Keratinocyte (primary cell): ENCODE results near the gene KIRREL2.
"Not testable (repeated sequence)": the region's sequence is repeated elsewhere in the genome, so short reads cannot be mapped to it uniquely, and the experiment has no call there.

Experiments
- CTCF ChIP-seq, 3 experiments: IDR thresholded peaks in 1 of 3; conservative IDR thresholded peaks in 1 of 3; optimal IDR thresholded peaks in 1 of 3; 2 replicates in 2 of 3; 3 replicates in 1 of 3; pipeline versions ENCODE3 to v1.5.1; 2011; ENCODE audit warnings: low read length in 3 of 3, mild to moderate bottlenecking in 3 of 3, moderate library complexity in 2 of 3, control low read depth in 1 of 3, inconsistent platforms in 1 of 3; ENCODE audit not compliant: insufficient read depth in 2 of 3; ENCODE audit errors: extremely low read depth in 1 of 3
- EZH2 ChIP-seq: IDR thresholded peaks from one replicate; pipeline ENCODE4 v1.6.1; 2012; ENCODE audit warnings: inconsistent platforms, mild to moderate bottlenecking, low read length, moderate library complexity

- not testable (repeated sequence) for TF ChIP-seq CTCF (optimal IDR thresholded peaks at IDR 0.05 in 1 of 3, IDR thresholded peaks at IDR 0.05 in 1 of 3, conservative IDR thresholded peaks at IDR 0.05 in 1 of 3; ENCODE audit: extremely low read depth in 1 of 3, insufficient read depth in 2 of 3, low read length in 3 of 3); EZH2
Observed at GRCh38 chr19:35836096-35836495, 20.6 kb upstream of the KIRREL2 start.
